GM12878 (cell line): ENCODE measurements around the gene SLC23A2. TPM values are rescaled to one million over a fixed set of nuclear protein-coding genes. Genes with fewer than 3 reads are reported as not detected.

ENCODE experiments used
- ATF3 ChIP-seq: IDR thresholded peaks from 2 replicates; pipeline ENCODE4 v1.6.1; 2011; ENCODE audit warnings: low read depth, mild to moderate bottlenecking, low read length, moderate library complexity, borderline replicate concordance; ENCODE audit errors: extremely low read depth
- BRCA1 ChIP-seq: IDR thresholded peaks from 2 replicates; pipeline ENCODE4 v1.6.1; 2011; ENCODE audit warnings: low read depth, low read length, improper control_type of control experiment
- CHD1 ChIP-seq: IDR thresholded peaks from 2 replicates; pipeline ENCODE4 v1.6.1; 2012; ENCODE audit warnings: low read depth, low read length, improper control_type of control experiment
- CHD4 ChIP-seq: fragments of 200-600 bp; sonication (generic); IDR thresholded peaks from 2 replicates; pipeline ENCODE4 v1.6.1; 2016; ENCODE audit warnings: mild to moderate bottlenecking
- CTCF ChIP-seq, 3 experiments: IDR thresholded peaks in 2 of 3; conservative IDR thresholded peaks in 1 of 3; 2 replicates each; pipeline ENCODE4 v1.5.1; 2011; ENCODE audit warnings: low read depth in 3 of 3, low read length in 3 of 3, mild to moderate bottlenecking in 3 of 3, control low read depth in 2 of 3, moderate library complexity in 2 of 3, inconsistent platforms in 1 of 3, mixed read lengths in 1 of 3; ENCODE audit not compliant: control insufficient read depth in 2 of 3, insufficient read depth in 1 of 3; ENCODE audit errors: extremely low read depth in 1 of 3
- MEF2B ChIP-seq: fragments of 450-650 bp; IDR thresholded peaks from 2 replicates; pipeline ENCODE4 v1.6.1; 2018; ENCODE audit warnings: mild to moderate bottlenecking, moderate library complexity; ENCODE audit not compliant: partially characterized antibody, poor library complexity, severe bottlenecking
- MYC ChIP-seq: IDR thresholded peaks from 2 replicates; pipeline ENCODE4 v1.6.1; 2011; ENCODE audit warnings: mild to moderate bottlenecking, low read length, moderate library complexity, inconsistent platforms; ENCODE audit not compliant: insufficient read depth, insufficient replicate concordance, insufficient read length, severe bottlenecking
- NFYA ChIP-seq: IDR thresholded peaks from 2 replicates; pipeline ENCODE4 v1.6.1; 2011; ENCODE audit warnings: low read depth, mild to moderate bottlenecking, low read length, improper control_type of control experiment, borderline replicate concordance
- PML ChIP-seq: IDR thresholded peaks from 2 replicates; pipeline ENCODE4 v1.6.1; 2012; ENCODE audit warnings: low read length, inconsistent platforms
- RB1 ChIP-seq: fragments of 450-650 bp; formaldehyde crosslinking; IDR thresholded peaks from 2 replicates; pipeline ENCODE4 v1.6.1; 2017; ENCODE audit warnings: mild to moderate bottlenecking, borderline replicate concordance
- TCF7 ChIP-seq: IDR thresholded peaks from 2 replicates; pipeline ENCODE4 v1.6.1; 2014; ENCODE audit warnings: antibody characterized with exemption, borderline replicate concordance
- USF2 ChIP-seq: IDR thresholded peaks from 2 replicates; pipeline ENCODE4 v1.6.1; 2011; ENCODE audit warnings: low read depth, low read length, improper control_type of control experiment, borderline replicate concordance
- ZBTB11 ChIP-seq: fragments of 450-650 bp; formaldehyde crosslinking; IDR thresholded peaks from 2 replicates; pipeline ENCODE4 v1.5.0; 2022; ENCODE audit warnings: mild to moderate bottlenecking, missing genetic modification characterization
- polyA plus RNA-seq, 11 experiments: library from polyadenylated mRNA; depleted of rRNA in 4 of 11; unstranded in 6 of 11; stranded (reverse) in 5 of 11; fragments of >200 nt; fragmentation: Nextera tagmentation in 4 of 11; fragmentation: Illumina TruSeq in 1 of 11; extraction: Ambion mirVana in 4 of 11; extraction: Trizol in 1 of 11; gene quantifications; 1 replicate in 1 of 11; 2 replicates in 10 of 11; pipeline versions ENCODE4 v1.2.1 to v1.2.3, GENCODE V29; 2011 to 2016; ENCODE audit warnings: inconsistent platforms in 2 of 11, missing spikeins in 2 of 11, low read depth in 1 of 11
- total RNA-seq, 4 experiments: library from RNA; depleted of rRNA in 3 of 4; stranded (reverse); fragments of >200 nt in 3 of 4; fragmentation: Illumina TruSeq in 1 of 4; extraction: Trizol in 1 of 4; gene quantifications; 2 replicates each; pipeline versions ENCODE4 v1.2.1 to v1.2.3, GENCODE V29; 2013 to 2021
- TF ChIP-seq, protein P1 (sequence below): fragments of 450-650 bp; IDR thresholded peaks from 2 replicates; pipeline ENCODE4 v1.6.1; 2017; ENCODE audit warnings: mild to moderate bottlenecking, low read depth, inconsistent platforms; ENCODE audit not compliant: poor library complexity, severe bottlenecking
- TF ChIP-seq, protein P2 (sequence below): fragments of 450-650 bp; formaldehyde crosslinking; IDR thresholded peaks from 2 replicates; pipeline ENCODE4 v1.4.0; 2020; ENCODE audit warnings: mild to moderate bottlenecking, moderate library complexity

The SLC23A2 gene
- total and polyA plus RNA-seq, 10 of the 15 experiments (the other 5 are each of a cell fraction or from before 2014, with no cell fraction given) = 4.4 to 56.1 (median 35.5) TPM

GRCh38 chr20:4814696-4815252, 186.5 kb downstream of the SLC23A2 start (continued):
- TF ChIP-seq USF2 = peak; percentile 86
- no peak for TF ChIP-seq NFYA
- peak; percentile 92 for TF ChIP-seq MYC
- TF ChIP-seq CTCF (IDR thresholded peaks at IDR 0.05 in 2 of 3, conservative IDR thresholded peaks at IDR 0.05 in 1 of 3; ENCODE audit: control insufficient read depth in 2 of 3, extremely low read depth in 1 of 3, insufficient read depth in 1 of 3, low read depth in 3 of 3, low read length in 3 of 3) = peak; percentile 2 to 30 (median 20); a peak in 3 of 6 replicates
- TF ChIP-seq RB1 = no peak; the same call in 1 of the 2 replicates
- no peak for TF ChIP-seq BRCA1
- TF ChIP-seq CHD4 = no peak
- TF ChIP-seq PML = no peak
- no peak for TF ChIP-seq CHD1
- TF ChIP-seq, protein P1, sequence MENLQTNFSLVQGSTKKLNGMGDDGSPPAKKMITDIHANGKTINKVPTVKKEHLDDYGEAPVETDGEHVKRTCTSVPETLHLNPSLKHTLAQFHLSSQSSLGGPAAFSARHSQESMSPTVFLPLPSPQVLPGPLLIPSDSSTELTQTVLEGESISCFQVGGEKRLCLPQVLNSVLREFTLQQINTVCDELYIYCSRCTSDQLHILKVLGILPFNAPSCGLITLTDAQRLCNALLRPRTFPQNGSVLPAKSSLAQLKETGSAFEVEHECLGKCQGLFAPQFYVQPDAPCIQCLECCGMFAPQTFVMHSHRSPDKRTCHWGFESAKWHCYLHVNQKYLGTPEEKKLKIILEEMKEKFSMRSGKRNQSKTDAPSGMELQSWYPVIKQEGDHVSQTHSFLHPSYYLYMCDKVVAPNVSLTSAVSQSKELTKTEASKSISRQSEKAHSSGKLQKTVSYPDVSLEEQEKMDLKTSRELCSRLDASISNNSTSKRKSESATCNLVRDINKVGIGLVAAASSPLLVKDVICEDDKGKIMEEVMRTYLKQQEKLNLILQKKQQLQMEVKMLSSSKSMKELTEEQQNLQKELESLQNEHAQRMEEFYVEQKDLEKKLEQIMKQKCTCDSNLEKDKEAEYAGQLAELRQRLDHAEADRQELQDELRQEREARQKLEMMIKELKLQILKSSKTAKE = no peak
- TF ChIP-seq TCF7 = no peak
- peak; percentile 90 for TF ChIP-seq ATF3
- peak; percentile 62 for TF ChIP-seq MEF2B
- TF ChIP-seq, protein P2, sequence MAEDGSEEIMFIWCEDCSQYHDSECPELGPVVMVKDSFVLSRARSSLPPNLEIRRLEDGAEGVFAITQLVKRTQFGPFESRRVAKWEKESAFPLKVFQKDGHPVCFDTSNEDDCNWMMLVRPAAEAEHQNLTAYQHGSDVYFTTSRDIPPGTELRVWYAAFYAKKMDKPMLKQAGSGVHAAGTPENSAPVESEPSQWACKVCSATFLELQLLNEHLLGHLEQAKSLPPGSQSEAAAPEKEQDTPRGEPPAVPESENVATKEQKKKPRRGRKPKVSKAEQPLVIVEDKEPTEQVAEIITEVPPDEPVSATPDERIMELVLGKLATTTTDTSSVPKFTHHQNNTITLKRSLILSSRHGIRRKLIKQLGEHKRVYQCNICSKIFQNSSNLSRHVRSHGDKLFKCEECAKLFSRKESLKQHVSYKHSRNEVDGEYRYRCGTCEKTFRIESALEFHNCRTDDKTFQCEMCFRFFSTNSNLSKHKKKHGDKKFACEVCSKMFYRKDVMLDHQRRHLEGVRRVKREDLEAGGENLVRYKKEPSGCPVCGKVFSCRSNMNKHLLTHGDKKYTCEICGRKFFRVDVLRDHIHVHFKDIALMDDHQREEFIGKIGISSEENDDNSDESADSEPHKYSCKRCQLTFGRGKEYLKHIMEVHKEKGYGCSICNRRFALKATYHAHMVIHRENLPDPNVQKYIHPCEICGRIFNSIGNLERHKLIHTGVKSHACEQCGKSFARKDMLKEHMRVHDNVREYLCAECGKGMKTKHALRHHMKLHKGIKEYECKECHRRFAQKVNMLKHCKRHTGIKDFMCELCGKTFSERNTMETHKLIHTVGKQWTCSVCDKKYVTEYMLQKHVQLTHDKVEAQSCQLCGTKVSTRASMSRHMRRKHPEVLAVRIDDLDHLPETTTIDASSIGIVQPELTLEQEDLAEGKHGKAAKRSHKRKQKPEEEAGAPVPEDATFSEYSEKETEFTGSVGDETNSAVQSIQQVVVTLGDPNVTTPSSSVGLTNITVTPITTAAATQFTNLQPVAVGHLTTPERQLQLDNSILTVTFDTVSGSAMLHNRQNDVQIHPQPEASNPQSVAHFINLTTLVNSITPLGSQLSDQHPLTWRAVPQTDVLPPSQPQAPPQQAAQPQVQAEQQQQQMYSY (CRISPR knock-in tag) = peak; percentile 90
- peak; percentile 53 for TF ChIP-seq ZBTB11 (CRISPR knock-in tag)
